HG03457 (cell line): ENCODE data around the gene HEATR3.

Experiments
- ATAC-seq: cut with Tn5 transposase; IDR thresholded peaks from one replicate; pipeline ENCODE4 v1.9.1; 2021; ENCODE audit warnings: moderate number of reproducible peaks; ENCODE audit not compliant: unreplicated experiment

HEATR3 gene

DNA sequence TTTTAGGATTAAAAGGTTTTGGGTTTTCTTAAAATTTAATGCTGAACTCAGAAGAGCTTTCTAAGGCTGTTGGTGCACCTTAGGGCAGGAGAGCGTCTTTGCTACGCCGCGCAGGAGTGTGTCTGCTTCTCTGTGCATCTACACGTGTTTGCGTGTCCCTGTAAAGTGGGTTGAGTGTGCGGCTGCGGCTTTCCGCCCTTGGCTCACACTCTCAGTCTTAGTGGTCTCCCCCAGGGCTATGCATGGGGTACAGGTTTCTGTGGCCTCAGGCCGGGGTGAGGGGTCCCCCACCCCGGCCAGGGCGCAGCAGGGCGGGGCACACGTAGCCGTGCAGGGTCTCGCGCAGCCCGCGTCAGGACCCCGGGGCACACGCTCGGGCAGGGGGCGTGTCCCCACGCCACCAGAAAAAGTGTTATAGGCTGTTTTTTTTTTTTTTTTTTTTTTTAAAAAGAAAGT, 86.6 kb downstream of the HEATR3 start:
- peak; percentile 44 for ATAC-seq

DNA sequence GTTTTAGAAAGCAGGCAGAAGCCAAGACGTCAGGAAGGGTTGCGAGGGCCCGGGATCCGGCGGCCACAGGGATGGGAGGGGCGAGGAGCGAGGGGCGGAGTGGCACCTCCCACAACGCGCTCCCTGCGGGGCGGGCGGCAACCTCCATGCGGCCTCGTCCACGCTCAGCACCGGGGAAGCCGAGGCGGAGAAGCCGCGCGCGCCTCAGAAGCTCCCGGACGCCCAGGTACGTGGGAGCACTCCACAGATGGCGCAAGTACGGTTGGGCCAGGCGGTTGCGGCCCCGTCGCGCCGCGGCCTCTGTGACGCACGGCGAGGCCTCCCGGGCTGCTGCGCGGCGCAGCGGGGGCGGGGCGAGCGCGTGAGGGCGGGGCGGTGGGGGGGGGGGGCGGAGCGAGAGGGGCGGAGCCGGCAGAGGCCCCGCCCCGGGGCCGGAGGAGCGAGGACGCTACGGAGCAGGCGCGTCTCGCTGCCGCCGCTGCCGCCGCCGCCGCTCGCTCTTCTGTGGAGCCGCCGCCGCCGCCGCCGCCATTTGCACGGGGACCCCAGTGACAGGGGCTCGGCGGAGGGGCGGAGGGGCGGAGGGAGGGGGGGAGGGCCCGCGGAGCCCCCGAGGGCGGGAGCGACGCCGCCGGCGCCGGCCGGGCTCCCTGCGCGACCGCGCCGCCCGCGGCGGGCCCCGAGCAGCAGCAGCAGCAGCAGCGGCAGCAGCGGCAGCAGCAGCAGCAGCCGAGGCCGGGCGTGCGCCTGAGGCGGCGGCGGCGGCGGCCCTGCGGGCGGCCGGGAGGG, 87.2 kb downstream of the HEATR3 start, which contains the start of gene TENT4B:
Gene TENT4B (plus strand): TSS at position 500 of the 789 bp plus-strand sequence. CDS start 316 bp downstream, outside the sequence.
- peak; percentile 65 for ATAC-seq

DNA sequence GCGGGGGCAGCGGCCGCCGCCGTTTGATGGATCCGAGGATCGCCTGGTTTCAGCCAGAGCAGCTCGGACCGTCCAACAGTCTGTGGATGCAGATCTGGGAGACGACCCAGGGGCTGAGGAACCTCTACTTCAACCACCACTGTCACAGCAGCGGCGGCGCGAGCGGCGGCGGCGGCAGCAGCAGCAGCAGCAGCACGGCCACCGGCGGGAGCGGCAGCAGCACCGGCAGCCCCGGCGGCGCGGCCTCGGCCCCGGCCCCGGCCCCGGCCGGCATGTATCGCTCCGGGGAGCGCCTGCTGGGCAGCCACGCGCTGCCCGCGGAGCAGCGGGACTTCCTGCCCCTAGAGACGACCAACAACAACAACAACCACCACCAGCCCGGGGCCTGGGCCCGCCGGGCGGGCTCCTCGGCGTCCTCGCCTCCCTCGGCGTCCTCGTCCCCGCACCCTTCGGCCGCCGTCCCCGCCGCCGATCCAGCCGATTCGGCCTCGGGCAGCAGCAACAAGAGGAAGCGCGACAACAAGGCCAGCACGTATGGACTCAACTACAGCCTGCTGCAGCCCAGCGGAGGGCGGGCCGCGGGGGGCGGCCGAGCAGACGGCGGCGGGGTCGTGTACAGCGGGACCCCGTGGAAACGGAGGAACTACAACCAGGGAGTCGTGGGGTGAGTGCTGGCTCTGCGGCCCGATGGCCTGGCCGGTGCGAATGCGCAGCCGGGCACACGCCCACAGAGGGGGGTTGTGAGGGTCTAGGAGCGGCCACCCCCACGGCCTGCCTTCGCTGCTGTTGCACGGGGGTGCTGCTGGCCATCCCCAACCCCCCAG, 88.0 kb downstream of the HEATR3 start:
- no peak for ATAC-seq

DNA sequence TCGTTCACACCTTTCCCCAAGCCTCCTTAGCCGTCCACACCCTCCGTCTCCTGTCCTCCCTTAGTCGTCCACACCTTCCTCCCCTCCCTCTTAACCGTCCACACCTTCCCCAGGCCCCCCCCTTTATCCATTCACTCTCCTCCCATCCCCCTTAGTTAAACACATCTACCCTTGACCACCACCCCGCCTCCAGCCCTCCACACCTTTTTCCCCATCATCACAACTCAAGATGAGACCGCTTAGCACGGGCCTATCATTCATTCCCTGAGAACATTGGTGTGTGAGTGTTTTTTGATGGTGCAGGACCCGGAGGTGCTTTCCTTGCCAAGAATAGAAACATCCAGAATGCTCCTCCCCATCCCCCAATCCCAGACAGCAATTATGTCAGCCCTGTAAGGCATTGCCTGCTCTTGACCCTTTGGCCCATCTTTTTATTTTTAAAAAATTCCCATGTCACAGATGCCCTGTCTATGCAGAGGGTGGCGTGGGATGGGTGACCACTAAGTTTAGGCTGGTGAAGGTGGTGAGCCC, 88.7 kb downstream of the HEATR3 start:
- ATAC-seq = no peak

DNA sequence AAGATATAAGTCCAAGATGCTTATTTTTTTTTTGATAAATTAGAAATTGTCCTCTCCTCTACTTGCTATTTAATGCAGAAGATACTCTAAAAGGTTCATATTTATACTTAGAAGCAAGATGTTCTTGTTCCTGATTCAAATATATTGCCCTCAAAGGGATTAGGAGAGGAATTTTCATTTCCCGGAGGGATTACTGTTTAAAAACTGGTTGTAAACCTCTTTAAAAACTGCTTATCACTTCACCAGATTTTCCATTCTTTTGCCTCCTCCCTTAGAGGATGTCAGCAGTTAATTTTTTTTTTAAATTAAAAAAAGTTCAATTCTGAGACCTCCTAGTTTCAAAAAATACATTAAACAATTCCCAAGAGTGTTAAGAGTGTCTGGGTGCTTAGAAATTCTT, 90.2 kb downstream of the HEATR3 start:
- no peak for ATAC-seq
